B cell (primary cell): ENCODE measurements around the gene CTRL.

Source experiments
- EZH2 ChIP-seq: IDR thresholded peaks from 2 replicates; pipeline ENCODE4 v1.6.1; 2012; ENCODE audit warnings: borderline replicate concordance, low read depth, mild to moderate bottlenecking, moderate library complexity, low read length; ENCODE audit not compliant: insufficient read depth, poor library complexity, severe bottlenecking
- TF ChIP-seq, protein P1 (sequence below): fragments of 200-600 bp; IDR thresholded peaks from one replicate; pipeline ENCODE4 v1.8.0; 2022; ENCODE audit warnings: antibody characterized with exemption, mild to moderate bottlenecking

DNA sequence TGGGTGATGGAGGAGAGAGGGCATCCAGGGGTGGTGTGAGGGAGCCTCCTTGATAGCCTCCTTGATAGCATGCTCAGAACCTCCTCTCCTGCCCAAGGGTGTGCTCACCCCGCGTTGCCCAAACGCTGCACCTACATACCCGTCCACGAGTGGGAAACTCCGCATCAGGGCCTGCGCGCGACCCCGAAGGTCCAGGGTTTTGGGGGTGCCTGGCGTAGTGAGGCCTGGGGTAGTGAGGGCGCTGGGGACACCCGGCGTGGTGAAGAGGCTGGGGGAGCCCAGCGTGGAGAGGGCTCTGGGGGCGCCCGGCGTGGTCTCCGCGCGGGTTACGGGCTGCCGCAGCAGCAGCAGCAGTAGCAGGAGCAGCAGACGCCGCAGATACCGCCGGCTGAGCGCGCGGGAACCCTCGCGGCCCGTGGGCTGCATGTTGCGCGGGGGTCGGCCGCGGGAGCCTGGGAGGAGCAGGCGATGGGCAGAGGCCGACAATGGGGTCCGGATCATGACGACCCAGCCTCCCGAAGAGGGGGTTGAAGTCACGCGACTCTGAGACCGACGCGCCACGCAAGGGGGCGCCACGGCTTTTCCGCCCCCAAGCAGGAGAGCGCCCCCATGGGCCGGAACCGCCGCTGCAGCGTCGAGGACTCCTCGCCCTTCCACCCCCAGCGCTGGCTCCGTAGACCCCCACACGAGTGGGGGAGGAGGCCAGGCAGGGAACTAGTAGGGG, 48.5 kb upstream of the CTRL start, which contains the start of gene DPEP3:
- TF ChIP-seq, protein P1, sequence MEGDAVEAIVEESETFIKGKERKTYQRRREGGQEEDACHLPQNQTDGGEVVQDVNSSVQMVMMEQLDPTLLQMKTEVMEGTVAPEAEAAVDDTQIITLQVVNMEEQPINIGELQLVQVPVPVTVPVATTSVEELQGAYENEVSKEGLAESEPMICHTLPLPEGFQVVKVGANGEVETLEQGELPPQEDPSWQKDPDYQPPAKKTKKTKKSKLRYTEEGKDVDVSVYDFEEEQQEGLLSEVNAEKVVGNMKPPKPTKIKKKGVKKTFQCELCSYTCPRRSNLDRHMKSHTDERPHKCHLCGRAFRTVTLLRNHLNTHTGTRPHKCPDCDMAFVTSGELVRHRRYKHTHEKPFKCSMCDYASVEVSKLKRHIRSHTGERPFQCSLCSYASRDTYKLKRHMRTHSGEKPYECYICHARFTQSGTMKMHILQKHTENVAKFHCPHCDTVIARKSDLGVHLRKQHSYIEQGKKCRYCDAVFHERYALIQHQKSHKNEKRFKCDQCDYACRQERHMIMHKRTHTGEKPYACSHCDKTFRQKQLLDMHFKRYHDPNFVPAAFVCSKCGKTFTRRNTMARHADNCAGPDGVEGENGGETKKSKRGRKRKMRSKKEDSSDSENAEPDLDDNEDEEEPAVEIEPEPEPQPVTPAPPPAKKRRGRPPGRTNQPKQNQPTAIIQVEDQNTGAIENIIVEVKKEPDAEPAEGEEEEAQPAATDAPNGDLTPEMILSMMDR = no peak
- TF ChIP-seq EZH2 = no peak
